Calu3 (cell line): ENCODE results near the gene TMC7. TPM values are rescaled to one million over a fixed set of nuclear protein-coding genes. Genes with fewer than 3 reads are reported as not detected.

ENCODE experiments used
- BruUV-seq: library from RNA; stranded (reverse); fragments of 400-500 nt; replicated peaks from 2 replicates; lab custom pipeline; 2021; lab: Mats Ljungman, UMichigan
- CTCF ChIA-PET: fragments of 300-600 bp; sonication (Branson Sonifier 250); formaldehyde crosslinking; loops from one replicate; lab custom pipeline; 2022; ENCODE audit warnings: antibody characterized with exemption; lab: Charles Lee
- DNase-seq: peaks from one replicate; pipeline ENCODE4 v3.0.0; 2022
- H3K27ac Mint-ChIP-seq: one replicate; pipeline ENCODE4 v1.8.0; 2022; ENCODE audit warnings: mixed read lengths; ENCODE audit not compliant: unreplicated experiment
- H3K27me3 Mint-ChIP-seq: one replicate; pipeline ENCODE4 v1.8.0; 2022; ENCODE audit warnings: mixed read lengths; ENCODE audit not compliant: unreplicated experiment
- H3K36me3 Mint-ChIP-seq: one replicate; pipeline ENCODE4 v1.8.0; 2022; ENCODE audit warnings: mild to moderate bottlenecking, moderate library complexity, mixed read lengths; ENCODE audit not compliant: insufficient read depth, unreplicated experiment
- H3K4me1 Mint-ChIP-seq: one replicate; pipeline ENCODE4 v1.8.0; 2022; ENCODE audit warnings: mild to moderate bottlenecking, low read depth, mixed read lengths; ENCODE audit not compliant: unreplicated experiment
- H3K4me3 Mint-ChIP-seq: one replicate; pipeline ENCODE4 v1.8.0; 2022; ENCODE audit warnings: mild to moderate bottlenecking, low read depth, moderate library complexity, mixed read lengths; ENCODE audit not compliant: unreplicated experiment
- H3K9me3 Mint-ChIP-seq: one replicate; pipeline ENCODE4 v1.8.0; 2022; ENCODE audit warnings: low read depth, mixed read lengths; ENCODE audit not compliant: unreplicated experiment
- intact Hi-C: fragments of 100-400 bp; cut with micrococcal nuclease; formaldehyde crosslinking; loops from one replicate; pipeline ENCODE4 v1.10.0; 2022; ENCODE audit not compliant: unreplicated experiment
- total RNA-seq: library from RNA; stranded (reverse); gene quantifications from 2 replicates; pipeline ENCODE4 v1.2.3, GENCODE V29; 2022
- TF ChIP-seq, protein P1 (sequence below): fragments of 200-600 bp; IDR thresholded peaks from one replicate; pipeline ENCODE4 v1.8.0; 2022; ENCODE audit warnings: antibody characterized with exemption; ENCODE audit not compliant: unreplicated experiment

TMC7 gene
- total RNA-seq, 1 experiment from 2014 or later, result 10.1 TPM

DNA sequence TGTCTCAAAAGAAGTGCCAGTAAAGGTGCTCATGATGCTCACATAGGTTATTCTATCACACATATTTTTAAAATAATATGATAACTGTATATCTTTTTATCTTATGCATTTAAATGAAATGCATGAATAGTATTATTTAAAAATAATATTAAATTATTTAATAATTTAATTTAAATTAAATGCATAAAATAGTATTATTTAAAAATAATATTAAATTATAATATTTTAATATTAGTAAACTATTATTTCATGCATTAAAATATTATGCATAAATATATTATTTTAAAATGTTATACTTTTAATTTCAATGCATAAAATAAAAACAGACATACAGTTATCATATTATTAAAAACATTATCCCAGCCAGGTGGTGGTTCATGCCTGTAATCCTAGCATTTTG lies 33.4 kb downstream of the TMC7 start:
- Mint-ChIP-seq H3K27ac (no peak overlapping the region), H3K4me1 (no peaks in the 10 kb centered on the region), H3K9me3 (no peaks in the 10 kb centered on the region), H3K36me3 (peaks cover 28% of the 10 kb centered on the region), H3K4me3 (no peak overlapping the region), H3K27me3 (no peaks in the 10 kb centered on the region)
- no TSS peak for BruUV-seq
- intact Hi-C loops, result loop anchor here (5.0 kb wide), 1 partner anchor 35 kb away; the partner anchor contains the start of gene TMC7
- TF ChIP-seq, protein P1, sequence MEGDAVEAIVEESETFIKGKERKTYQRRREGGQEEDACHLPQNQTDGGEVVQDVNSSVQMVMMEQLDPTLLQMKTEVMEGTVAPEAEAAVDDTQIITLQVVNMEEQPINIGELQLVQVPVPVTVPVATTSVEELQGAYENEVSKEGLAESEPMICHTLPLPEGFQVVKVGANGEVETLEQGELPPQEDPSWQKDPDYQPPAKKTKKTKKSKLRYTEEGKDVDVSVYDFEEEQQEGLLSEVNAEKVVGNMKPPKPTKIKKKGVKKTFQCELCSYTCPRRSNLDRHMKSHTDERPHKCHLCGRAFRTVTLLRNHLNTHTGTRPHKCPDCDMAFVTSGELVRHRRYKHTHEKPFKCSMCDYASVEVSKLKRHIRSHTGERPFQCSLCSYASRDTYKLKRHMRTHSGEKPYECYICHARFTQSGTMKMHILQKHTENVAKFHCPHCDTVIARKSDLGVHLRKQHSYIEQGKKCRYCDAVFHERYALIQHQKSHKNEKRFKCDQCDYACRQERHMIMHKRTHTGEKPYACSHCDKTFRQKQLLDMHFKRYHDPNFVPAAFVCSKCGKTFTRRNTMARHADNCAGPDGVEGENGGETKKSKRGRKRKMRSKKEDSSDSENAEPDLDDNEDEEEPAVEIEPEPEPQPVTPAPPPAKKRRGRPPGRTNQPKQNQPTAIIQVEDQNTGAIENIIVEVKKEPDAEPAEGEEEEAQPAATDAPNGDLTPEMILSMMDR, result no peak
- CTCF ChIA-PET, result interaction anchor here (1.0 to 1.4 kb wide), 2 partner anchors 9 to 34 kb away, joined by 3 read pairs; no protein-coding TSS in a partner anchor
- DNase-seq, result no peak

DNA sequence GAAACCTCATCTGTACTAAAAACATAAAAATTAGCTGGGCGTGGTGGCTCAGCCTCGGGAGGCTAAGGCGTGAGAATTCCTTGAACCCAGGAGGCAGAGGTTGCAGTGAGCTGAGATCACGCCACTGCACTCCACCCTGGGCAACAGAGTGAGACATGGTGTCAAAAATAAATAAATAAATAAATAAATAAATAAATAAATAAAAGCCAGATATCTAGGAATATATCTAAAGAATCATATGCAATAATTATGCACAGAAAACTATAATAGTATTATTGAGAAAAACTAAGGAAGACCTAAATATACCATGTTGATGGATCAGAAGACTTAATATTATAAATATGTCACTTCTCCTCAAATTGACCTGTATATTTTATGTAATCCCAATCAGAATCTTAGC lies 37.0 kb downstream of the TMC7 start:
- peaks cover 23% of the 10 kb centered on the region for H3K36me3 Mint-ChIP-seq
- CTCF ChIA-PET, result no interaction called here
- H3K9me3 Mint-ChIP-seq, result no peaks in the 10 kb centered on the region
- H3K4me3 Mint-ChIP-seq, result no peak overlapping the region
- intact Hi-C loops, result no loop called here
- no peaks in the 10 kb centered on the region for H3K27me3 Mint-ChIP-seq
- no TSS peak for BruUV-seq
- no peak overlapping the region for H3K27ac Mint-ChIP-seq
- TF ChIP-seq, protein P1, result no peak
- H3K4me1 Mint-ChIP-seq, result no peaks in the 10 kb centered on the region
- DNase-seq, result no peak

GRCh38 chr16:19021747-19022146 lies 38.0 kb downstream of the TMC7 start:
- intact Hi-C loops, result no loop called here
- no peak overlapping the region for H3K27ac Mint-ChIP-seq
- CTCF ChIA-PET, result no interaction called here
- H3K4me1 Mint-ChIP-seq, result no peaks in the 10 kb centered on the region
- TF ChIP-seq, protein P1, result no peak
- no peak for DNase-seq
- peaks cover 13% of the 10 kb centered on the region for H3K36me3 Mint-ChIP-seq
- no peak overlapping the region for H3K4me3 Mint-ChIP-seq
- no TSS peak for BruUV-seq
- H3K27me3 Mint-ChIP-seq, result no peaks in the 10 kb centered on the region
- H3K9me3 Mint-ChIP-seq, result no peaks in the 10 kb centered on the region

GRCh38 chr16:19027416-19027815 lies 43.7 kb downstream of the TMC7 start:
- TF ChIP-seq, protein P1, result no peak
- H3K36me3 Mint-ChIP-seq, result peaks cover 13% of the 10 kb centered on the region
- CTCF ChIA-PET, result interaction anchor here (0.7 kb wide), 1 partner anchor 58 kb away, joined by 3 read pairs; no protein-coding TSS in a partner anchor
- H3K27me3 Mint-ChIP-seq, result no peaks in the 10 kb centered on the region
- DNase-seq, result no peak
- no peak overlapping the region for H3K27ac Mint-ChIP-seq
- no peaks in the 10 kb centered on the region for H3K9me3 Mint-ChIP-seq
- H3K4me3 Mint-ChIP-seq, result no peak overlapping the region
- no peaks in the 10 kb centered on the region for H3K4me1 Mint-ChIP-seq
- intact Hi-C loops, result no loop called here
- BruUV-seq, result no TSS peak
